ENCODE results near the gene CHRNG.
"Not testable (repeated sequence)": the region's sequence is repeated elsewhere in the genome, so short reads cannot be mapped to it uniquely, and the experiment has no call there.

CHRNG gene

GRCh38 chr2:232526372-232526941 is 13.0 kb upstream of the CHRNG start:
- no peak for DNase-seq (ENCODE audit: low read depth)
- no peak for TF ChIP-seq CTCF (IDR thresholded peaks at IDR 0.05; ENCODE audit: control insufficient read depth, extremely low read depth, insufficient read depth)
- no peak overlapping the region for H3K4me3 ChIP-seq (ENCODE audit: low read depth, low read length)

GRCh38 chr2:232527905-232528470 is 11.5 kb upstream of the CHRNG start:
- no peak for TF ChIP-seq CTCF (IDR thresholded peaks at IDR 0.05; ENCODE audit: control insufficient read depth, extremely low read depth, insufficient read depth)
- H3K4me3 ChIP-seq (ENCODE audit: low read depth, low read length) = no peak overlapping the region
- no peak for DNase-seq (ENCODE audit: low read depth)

- no peak for TF ChIP-seq CTCF (IDR thresholded peaks at IDR 0.05; ENCODE audit: control insufficient read depth, extremely low read depth, insufficient read depth)
- no peak for DNase-seq (ENCODE audit: low read depth)
- no peak overlapping the region for H3K4me3 ChIP-seq (ENCODE audit: low read depth, low read length)
Observed at GRCh38 chr2:232528746-232529460, 10.6 kb upstream of the CHRNG start.

GRCh38 chr2:232529806-232530547 is 9.5 kb upstream of the CHRNG start:
- no peak for TF ChIP-seq CTCF (IDR thresholded peaks at IDR 0.05; ENCODE audit: control insufficient read depth, extremely low read depth, insufficient read depth)
- no peak overlapping the region for H3K4me3 ChIP-seq (ENCODE audit: low read depth, low read length)
- DNase-seq (ENCODE audit: low read depth) = no peak

- no peak for TF ChIP-seq CTCF (IDR thresholded peaks at IDR 0.05; ENCODE audit: control insufficient read depth, extremely low read depth, insufficient read depth)
- no peak overlapping the region for H3K4me3 ChIP-seq (ENCODE audit: low read depth, low read length)
Observed at GRCh38 chr2:232530626-232531260, 8.7 kb upstream of the CHRNG start.

GRCh38 chr2:232532419-232532818 is 7.1 kb upstream of the CHRNG start:
- no peak overlapping the region for H3K4me3 ChIP-seq (ENCODE audit: low read depth, low read length)
- DNase-seq (ENCODE audit: low read depth) = no peak
- no peak for TF ChIP-seq CTCF (IDR thresholded peaks at IDR 0.05; ENCODE audit: control insufficient read depth, extremely low read depth, insufficient read depth)

More at GRCh38 chr2:232530626-232531260, 8.7 kb upstream of the CHRNG start:
- DNase-seq (ENCODE audit: low read depth) = no peak

GRCh38 chr2:232532821-232533220 is 6.7 kb upstream of the CHRNG start:
- H3K4me3 ChIP-seq (ENCODE audit: low read depth, low read length); DNase-seq (ENCODE audit: low read depth): not testable (repeated sequence)
